ENCODE results near the gene EXOC6B. TPM values are rescaled to one million over a fixed set of nuclear protein-coding genes. Genes with fewer than 3 reads are reported as not detected.

EXOC6B gene
- total and polyA plus RNA-seq, 2 of the 8 experiments (the other 6 are each of a cell fraction or from before 2014, with no cell fraction given), result 13.5 to 33.0 TPM

- no peaks in the 10 kb centered on the region for H3K27me3 ChIP-seq (replicated peaks in 1 of 4; ENCODE audit: control insufficient read depth in 3 of 4, extremely low read depth in 1 of 4, insufficient read depth in 3 of 4, low read length in 3 of 4)
- no peak overlapping the region for H3K4me3 ChIP-seq (ENCODE audit: extremely low read depth in 1 of 4, insufficient read depth in 2 of 4, low read depth in 3 of 4, low read length in 4 of 4)
- H2BK12ac ChIP-seq (ENCODE audit: low read depth, low read length), result no peak overlapping the region
- H2BK15ac ChIP-seq (ENCODE audit: low read length), result no peak overlapping the region
- no peaks in the 10 kb centered on the region for H3K79me1 ChIP-seq (ENCODE audit: low read depth, low read length)
- H3K4ac ChIP-seq (replicated peaks; ENCODE audit: insufficient read length, low read depth, low read length), result no peak overlapping the region
- H3K9ac ChIP-seq (replicated peaks in 1 of 4; ENCODE audit: extremely low read depth in 1 of 4, low read depth in 3 of 4, low read length in 3 of 4), result no peak overlapping the region
- POLR2A ChIA-PET (ENCODE audit: partially characterized antibody), result no interaction called here
- no peak overlapping the region for H4K5ac ChIP-seq (ENCODE audit: insufficient read length, low read depth, low read length)
- H3K23ac ChIP-seq (ENCODE audit: insufficient read length), result no peak overlapping the region
- H2AFZ ChIP-seq (ENCODE audit: low read length), result no peak overlapping the region
- no peak for TF ChIP-seq EZH2 (IDR thresholded peaks at IDR 0.05; ENCODE audit: low read depth, low read length, severe bottlenecking)
- H3K4me2 ChIP-seq (ENCODE audit: insufficient read depth in 1 of 2, low read depth in 2 of 2, low read length in 2 of 2), result no peak overlapping the region
- CTCF ChIA-PET (ENCODE audit: partially characterized antibody), result no interaction called here
- no peak overlapping the region for H2BK20ac ChIP-seq (ENCODE audit: low read length)
- DNase-seq (ENCODE audit: low read depth in 1 of 2, low spot score in 2 of 2), result no peak
- H4K91ac ChIP-seq (replicated peaks; ENCODE audit: insufficient read length, low read length), result no peak overlapping the region
- H2BK5ac ChIP-seq (ENCODE audit: low read depth, low read length), result no peak overlapping the region
- H2AK5ac ChIP-seq (ENCODE audit: low read depth, low read length), result no peak overlapping the region
- no peak overlapping the region for H2BK120ac ChIP-seq (replicated peaks; ENCODE audit: low read depth, low read length)
- no peak overlapping the region for H3K14ac ChIP-seq (ENCODE audit: insufficient read length)
- H3K23me2 ChIP-seq (ENCODE audit: low read depth, low read length), result no peaks in the 10 kb centered on the region
- H3K18ac ChIP-seq (ENCODE audit: extremely low read depth, low read length), result no peak overlapping the region
- no peaks in the 10 kb centered on the region for H3K4me1 ChIP-seq (replicated peaks in 1 of 4; ENCODE audit: control insufficient read depth in 3 of 4, insufficient read depth in 4 of 4, low read length in 3 of 4)
- no peak overlapping the region for H3K56ac ChIP-seq (replicated peaks; ENCODE audit: insufficient read length, low read depth, low read length)
- H4K20me1 ChIP-seq (replicated peaks in 1 of 2; ENCODE audit: control insufficient read depth in 1 of 2, insufficient read depth in 2 of 2, low read length in 2 of 2), result no peaks in the 10 kb centered on the region
- no peaks in the 10 kb centered on the region for H3K9me3 ChIP-seq (ENCODE audit: insufficient read depth in 2 of 2, low read depth in 1 of 2, low read length in 1 of 2)
- H3K36me3 ChIP-seq (ENCODE audit: control insufficient read depth in 2 of 4, insufficient read depth in 4 of 4, low read length in 3 of 4), result no peaks in the 10 kb centered on the region
- FAIRE-seq, result no peak
- H3K79me2 ChIP-seq (ENCODE audit: control insufficient read depth in 1 of 2, insufficient read depth in 2 of 2, low read length in 2 of 2), result no peaks in the 10 kb centered on the region
- H3K27ac ChIP-seq (ENCODE audit: low read depth, low read length), result no peak overlapping the region
- H4K8ac ChIP-seq (ENCODE audit: extremely low read depth, insufficient read depth, low read length), result no peak overlapping the region
These were observed 143.8 kb downstream of the EXOC6B start for GRCh38 chr2:72682061-72682460.
